Measurements from ENCODE around the gene SLC9B2.

Gene SLC9B2

DNA sequence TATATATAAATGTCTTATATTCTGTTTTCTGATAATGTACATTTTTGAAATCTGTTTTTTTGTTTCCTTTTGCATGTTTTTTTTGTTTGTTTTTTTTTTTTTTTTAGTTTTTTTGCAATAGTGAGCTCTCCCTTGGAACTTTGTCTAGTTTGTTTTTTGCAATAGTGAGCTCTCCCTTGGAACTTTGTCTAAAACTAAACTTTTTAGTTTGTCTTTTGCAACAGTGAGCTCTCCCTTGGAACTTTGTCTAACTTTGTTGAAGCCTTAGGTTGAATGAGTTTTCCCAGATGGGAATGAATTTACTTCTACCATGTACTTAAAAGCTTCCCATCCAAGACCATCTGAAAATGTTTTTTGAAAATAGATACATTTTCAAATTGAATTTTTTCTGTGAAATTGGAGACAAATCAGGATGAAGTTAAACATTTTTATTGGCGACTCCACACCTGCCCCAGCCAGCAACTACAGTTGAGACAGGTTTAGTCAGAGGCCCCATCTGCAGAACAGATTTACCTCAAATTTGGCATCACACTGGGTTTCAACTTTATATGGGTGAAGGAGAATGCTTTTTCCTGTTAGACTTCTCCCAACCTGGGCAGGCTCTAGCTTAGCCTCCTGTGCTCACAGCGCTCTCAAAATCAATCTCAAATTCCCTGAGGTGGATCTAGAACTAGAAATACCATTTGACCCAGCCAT lies 16.0 kb downstream of the SLC9B2 start (continued):
- TF ChIP-seq, protein P1, sequence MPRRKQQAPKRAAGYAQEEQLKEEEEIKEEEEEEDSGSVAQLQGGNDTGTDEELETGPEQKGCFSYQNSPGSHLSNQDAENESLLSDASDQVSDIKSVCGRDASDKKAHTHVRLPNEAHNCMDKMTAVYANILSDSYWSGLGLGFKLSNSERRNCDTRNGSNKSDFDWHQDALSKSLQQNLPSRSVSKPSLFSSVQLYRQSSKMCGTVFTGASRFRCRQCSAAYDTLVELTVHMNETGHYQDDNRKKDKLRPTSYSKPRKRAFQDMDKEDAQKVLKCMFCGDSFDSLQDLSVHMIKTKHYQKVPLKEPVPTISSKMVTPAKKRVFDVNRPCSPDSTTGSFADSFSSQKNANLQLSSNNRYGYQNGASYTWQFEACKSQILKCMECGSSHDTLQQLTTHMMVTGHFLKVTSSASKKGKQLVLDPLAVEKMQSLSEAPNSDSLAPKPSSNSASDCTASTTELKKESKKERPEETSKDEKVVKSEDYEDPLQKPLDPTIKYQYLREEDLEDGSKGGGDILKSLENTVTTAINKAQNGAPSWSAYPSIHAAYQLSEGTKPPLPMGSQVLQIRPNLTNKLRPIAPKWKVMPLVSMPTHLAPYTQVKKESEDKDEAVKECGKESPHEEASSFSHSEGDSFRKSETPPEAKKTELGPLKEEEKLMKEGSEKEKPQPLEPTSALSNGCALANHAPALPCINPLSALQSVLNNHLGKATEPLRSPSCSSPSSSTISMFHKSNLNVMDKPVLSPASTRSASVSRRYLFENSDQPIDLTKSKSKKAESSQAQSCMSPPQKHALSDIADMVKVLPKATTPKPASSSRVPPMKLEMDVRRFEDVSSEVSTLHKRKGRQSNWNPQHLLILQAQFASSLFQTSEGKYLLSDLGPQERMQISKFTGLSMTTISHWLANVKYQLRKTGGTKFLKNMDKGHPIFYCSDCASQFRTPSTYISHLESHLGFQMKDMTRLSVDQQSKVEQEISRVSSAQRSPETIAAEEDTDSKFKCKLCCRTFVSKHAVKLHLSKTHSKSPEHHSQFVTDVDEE (CRISPR knock-in tag; IDR thresholded peaks at IDR 0.05), result no peak
- TF ChIP-seq ZFP3 (CRISPR knock-in tag; IDR thresholded peaks at IDR 0.05), result no peak
- TF ChIP-seq TOX (CRISPR knock-in tag; IDR thresholded peaks at IDR 0.05; ENCODE audit: borderline replicate concordance), result no peak
- TF ChIP-seq TCF4 (CRISPR knock-in tag; IDR thresholded peaks at IDR 0.05; ENCODE audit: borderline replicate concordance), result no peak
- TF ChIP-seq CSDC2 (CRISPR knock-in tag; IDR thresholded peaks at IDR 0.05), result no peak
- TF ChIP-seq BACH2 (CRISPR knock-in tag; IDR thresholded peaks at IDR 0.05; ENCODE audit: borderline replicate concordance), result no peak
- TF ChIP-seq, protein P2, sequence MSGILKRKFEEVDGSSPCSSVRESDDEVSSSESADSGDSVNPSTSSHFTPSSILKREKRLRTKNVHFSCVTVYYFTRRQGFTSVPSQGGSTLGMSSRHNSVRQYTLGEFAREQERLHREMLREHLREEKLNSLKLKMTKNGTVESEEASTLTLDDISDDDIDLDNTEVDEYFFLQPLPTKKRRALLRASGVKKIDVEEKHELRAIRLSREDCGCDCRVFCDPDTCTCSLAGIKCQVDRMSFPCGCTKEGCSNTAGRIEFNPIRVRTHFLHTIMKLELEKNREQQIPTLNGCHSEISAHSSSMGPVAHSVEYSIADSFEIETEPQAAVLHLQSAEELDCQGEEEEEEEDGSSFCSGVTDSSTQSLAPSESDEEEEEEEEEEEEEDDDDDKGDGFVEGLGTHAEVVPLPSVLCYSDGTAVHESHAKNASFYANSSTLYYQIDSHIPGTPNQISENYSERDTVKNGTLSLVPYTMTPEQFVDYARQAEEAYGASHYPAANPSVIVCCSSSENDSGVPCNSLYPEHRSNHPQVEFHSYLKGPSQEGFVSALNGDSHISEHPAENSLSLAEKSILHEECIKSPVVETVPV (CRISPR knock-in tag; IDR thresholded peaks at IDR 0.05), result no peak
- no peak for TF ChIP-seq ZNF565 (CRISPR knock-in tag; conservative IDR thresholded peaks at IDR 0.05; ENCODE audit: low read depth)
- TF ChIP-seq RARB (CRISPR knock-in tag; IDR thresholded peaks at IDR 0.05), result no peak

DNA sequence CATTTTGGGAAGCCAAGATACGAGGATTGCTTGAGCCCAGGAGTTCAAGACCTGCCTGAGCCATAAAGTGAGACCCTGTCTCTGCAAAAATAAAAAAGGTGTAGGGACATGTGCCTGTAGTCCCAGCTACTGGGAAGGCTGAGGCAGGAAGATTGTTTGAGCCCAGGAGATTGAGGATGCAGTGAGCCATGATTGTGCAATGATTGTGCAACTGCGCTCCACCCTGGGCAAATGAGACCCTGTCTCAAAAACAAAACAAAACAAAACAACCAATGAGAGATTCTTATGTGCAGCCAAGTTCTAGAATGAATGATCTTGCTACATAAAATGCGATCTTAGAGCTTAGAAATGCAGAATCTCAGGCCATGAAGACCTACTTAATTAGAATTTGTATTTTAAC lies 22.5 kb downstream of the SLC9B2 start:
- no peak for ATAC-seq
- TF ChIP-seq ZC3H10 (CRISPR knock-in tag; IDR thresholded peaks at IDR 0.05) (no peak), ARNTL (CRISPR knock-in tag; IDR thresholded peaks at IDR 0.05; ENCODE audit: borderline replicate concordance, low read depth) (no peak), GLIS3 (CRISPR knock-in tag; IDR thresholded peaks at IDR 0.05) (no peak), CSDC2 (CRISPR knock-in tag; IDR thresholded peaks at IDR 0.05) (no peak), SNAI2 (CRISPR knock-in tag; IDR thresholded peaks at IDR 0.05) (no peak), TOX (CRISPR knock-in tag; IDR thresholded peaks at IDR 0.05; ENCODE audit: borderline replicate concordance) (no peak), ESRRG (CRISPR knock-in tag; IDR thresholded peaks at IDR 0.05) (no peak), OSR1 (CRISPR knock-in tag; IDR thresholded peaks at IDR 0.05) (no peak), ZNF565 (CRISPR knock-in tag; conservative IDR thresholded peaks at IDR 0.05; ENCODE audit: low read depth) (no peak)
- TF ChIP-seq, protein P3, sequence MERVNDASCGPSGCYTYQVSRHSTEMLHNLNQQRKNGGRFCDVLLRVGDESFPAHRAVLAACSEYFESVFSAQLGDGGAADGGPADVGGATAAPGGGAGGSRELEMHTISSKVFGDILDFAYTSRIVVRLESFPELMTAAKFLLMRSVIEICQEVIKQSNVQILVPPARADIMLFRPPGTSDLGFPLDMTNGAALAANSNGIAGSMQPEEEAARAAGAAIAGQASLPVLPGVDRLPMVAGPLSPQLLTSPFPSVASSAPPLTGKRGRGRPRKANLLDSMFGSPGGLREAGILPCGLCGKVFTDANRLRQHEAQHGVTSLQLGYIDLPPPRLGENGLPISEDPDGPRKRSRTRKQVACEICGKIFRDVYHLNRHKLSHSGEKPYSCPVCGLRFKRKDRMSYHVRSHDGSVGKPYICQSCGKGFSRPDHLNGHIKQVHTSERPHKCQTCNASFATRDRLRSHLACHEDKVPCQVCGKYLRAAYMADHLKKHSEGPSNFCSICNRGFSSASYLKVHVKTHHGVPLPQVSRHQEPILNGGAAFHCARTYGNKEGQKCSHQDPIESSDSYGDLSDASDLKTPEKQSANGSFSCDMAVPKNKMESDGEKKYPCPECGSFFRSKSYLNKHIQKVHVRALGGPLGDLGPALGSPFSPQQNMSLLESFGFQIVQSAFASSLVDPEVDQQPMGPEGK (CRISPR knock-in tag; IDR thresholded peaks at IDR 0.05; ENCODE audit: borderline replicate concordance), result no peak
- TF ChIP-seq, protein P1 (CRISPR knock-in tag; IDR thresholded peaks at IDR 0.05), result no peak
- TF ChIP-seq, protein P2 (CRISPR knock-in tag; IDR thresholded peaks at IDR 0.05), result no peak

DNA sequence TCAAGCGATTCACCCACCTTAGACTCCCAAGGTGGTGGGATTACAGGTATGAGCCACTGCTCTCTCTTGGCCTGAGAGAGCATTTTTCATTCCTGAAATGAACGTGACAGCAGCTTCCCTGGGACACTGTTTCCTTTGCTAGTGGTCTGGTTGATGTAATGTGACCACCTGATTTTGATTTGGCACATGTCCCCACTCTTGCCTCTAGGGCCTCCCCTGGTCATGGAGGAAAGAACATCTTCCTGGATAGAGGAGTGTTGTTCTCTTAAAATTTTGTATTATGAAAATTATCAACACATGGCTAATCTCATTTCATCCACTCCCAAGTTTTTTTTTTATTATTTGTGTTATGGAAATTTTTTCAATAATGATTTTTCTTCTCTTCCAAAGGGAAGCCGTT lies 23.8 kb downstream of the SLC9B2 start:
- TF ChIP-seq PPARA (CRISPR knock-in tag; IDR thresholded peaks at IDR 0.05; ENCODE audit: borderline replicate concordance) (no peak), ZFP30 (CRISPR knock-in tag; IDR thresholded peaks at IDR 0.05) (no peak), RARB (CRISPR knock-in tag; IDR thresholded peaks at IDR 0.05) (no peak), SNAI2 (CRISPR knock-in tag; IDR thresholded peaks at IDR 0.05) (no peak), ZNF8 (CRISPR knock-in tag; IDR thresholded peaks at IDR 0.05) (no peak)
- TF ChIP-seq, protein P3 (CRISPR knock-in tag; IDR thresholded peaks at IDR 0.05; ENCODE audit: borderline replicate concordance), result no peak
- TF ChIP-seq, protein P4, sequence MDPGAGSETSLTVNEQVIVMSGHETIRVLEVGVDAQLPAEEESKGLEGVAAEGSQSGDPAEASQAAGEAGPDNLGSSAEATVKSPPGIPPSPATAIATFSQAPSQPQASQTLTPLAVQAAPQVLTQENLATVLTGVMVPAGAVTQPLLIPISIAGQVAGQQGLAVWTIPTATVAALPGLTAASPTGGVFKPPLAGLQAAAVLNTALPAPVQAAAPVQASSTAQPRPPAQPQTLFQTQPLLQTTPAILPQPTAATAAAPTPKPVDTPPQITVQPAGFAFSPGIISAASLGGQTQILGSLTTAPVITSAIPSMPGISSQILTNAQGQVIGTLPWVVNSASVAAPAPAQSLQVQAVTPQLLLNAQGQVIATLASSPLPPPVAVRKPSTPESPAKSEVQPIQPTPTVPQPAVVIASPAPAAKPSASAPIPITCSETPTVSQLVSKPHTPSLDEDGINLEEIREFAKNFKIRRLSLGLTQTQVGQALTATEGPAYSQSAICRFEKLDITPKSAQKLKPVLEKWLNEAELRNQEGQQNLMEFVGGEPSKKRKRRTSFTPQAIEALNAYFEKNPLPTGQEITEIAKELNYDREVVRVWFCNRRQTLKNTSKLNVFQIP (CRISPR knock-in tag; IDR thresholded peaks at IDR 0.05; ENCODE audit: borderline replicate concordance, low read depth), result no peak
- ATAC-seq, result no peak

Data from SK-N-SH treated with all-trans-retinoic acid at 6 μM for 48 hours (cell line).